HepG2 (cell line): ENCODE data around the gene NME4. TPM values are rescaled to one million over a fixed set of nuclear protein-coding genes. Genes with fewer than 3 reads are reported as not detected.

Experiments used
- CREB1 ChIP-seq, 2 experiments: fragments of 450-650 bp in 1 of 2; IDR thresholded peaks; 2 replicates each; pipeline ENCODE4 v1.6.1; 2016 to 2017; ENCODE audit warnings: control low read depth in 1 of 2, mild to moderate bottlenecking in 1 of 2, missing compliant biosample characterization in 1 of 2, missing genetic modification characterization in 1 of 2
- CREM ChIP-seq, 2 experiments: sonication (generic) in 1 of 2; formaldehyde crosslinking in 1 of 2; IDR thresholded peaks; 2 replicates each; pipeline versions ENCODE4 v1.4.0 to v1.6.1; 2016 to 2020; ENCODE audit warnings: antibody characterized with exemption in 1 of 2, mild to moderate bottlenecking in 1 of 2, missing genetic modification reagents in 1 of 2
- CTCF ChIP-seq: sonication (generic); formaldehyde crosslinking; IDR thresholded peaks from 2 replicates; pipeline ENCODE4 v1.5.0; 2020; ENCODE audit warnings: mild to moderate bottlenecking, missing genetic modification reagents, moderate library complexity
- DRAP1 ChIP-seq: IDR thresholded peaks from 2 replicates; pipeline ENCODE4 v1.6.1; 2016; ENCODE audit warnings: missing genetic modification reagents, missing compliant biosample characterization
- HNRNPK ChIP-seq: fragments of 200-400 bp; formaldehyde crosslinking; IDR thresholded peaks from 2 replicates; pipeline ENCODE4 v1.6.1; 2018; ENCODE audit warnings: low read length, low read depth, moderate library complexity, mild to moderate bottlenecking; ENCODE audit not compliant: poor library complexity, severe bottlenecking
- NCOR1 ChIP-seq: fragments of 200-600 bp; sonication (generic); IDR thresholded peaks from 2 replicates; pipeline ENCODE4 v1.7.0; 2017; ENCODE audit warnings: antibody characterized with exemption, low read length, borderline replicate concordance
- PAXIP1 ChIP-seq: sonication (generic); formaldehyde crosslinking; conservative IDR thresholded peaks from 2 replicates; pipeline ENCODE4 v1.4.0; 2020; ENCODE audit warnings: mild to moderate bottlenecking, missing genetic modification reagents, moderate library complexity
- PHF8 ChIP-seq: sonication (generic); formaldehyde crosslinking; IDR thresholded peaks from 2 replicates; pipeline ENCODE4 v1.5.0; 2020; ENCODE audit warnings: missing genetic modification reagents
- SNAPC4 ChIP-seq: sonication (generic); formaldehyde crosslinking; IDR thresholded peaks from 2 replicates; pipeline ENCODE4 v1.4.0; 2020; ENCODE audit warnings: mild to moderate bottlenecking, missing genetic modification reagents
- SOX13 ChIP-seq, 3 experiments: fragments of 450-650 bp in 1 of 3; sonication (generic) in 1 of 3; formaldehyde crosslinking in 1 of 3; IDR thresholded peaks in 2 of 3; conservative IDR thresholded peaks in 1 of 3; 2 replicates each; pipeline versions ENCODE4 v1.5.0 to v1.6.1; 2016 to 2020; ENCODE audit warnings: antibody characterized with exemption in 1 of 3, mild to moderate bottlenecking in 1 of 3, missing compliant biosample characterization in 1 of 3, missing genetic modification reagents in 1 of 3, moderate library complexity in 1 of 3
- TARDBP ChIP-seq: sonication (generic); formaldehyde crosslinking; IDR thresholded peaks from 2 replicates; pipeline ENCODE4 v1.8.0; 2022; ENCODE audit warnings: mild to moderate bottlenecking, missing genetic modification reagents
- TCF12 ChIP-seq, 2 experiments: fragments of 450-650 bp in 1 of 2; sonication (generic) in 1 of 2; formaldehyde crosslinking in 1 of 2; IDR thresholded peaks; 2 replicates each; pipeline versions ENCODE4 v1.6.1 to v1.8.0; 2017 to 2022; ENCODE audit warnings: antibody characterized with exemption in 1 of 2, mild to moderate bottlenecking in 1 of 2, missing genetic modification reagents in 1 of 2, moderate library complexity in 1 of 2
- ZIK1 ChIP-seq: sonication (generic); formaldehyde crosslinking; IDR thresholded peaks from 2 replicates; pipeline ENCODE4 v1.5.0; 2020; ENCODE audit warnings: mild to moderate bottlenecking, low read depth, missing genetic modification reagents, borderline replicate concordance
- ZMYM2 ChIP-seq: sonication (generic); formaldehyde crosslinking; IDR thresholded peaks from 2 replicates; pipeline ENCODE4 v1.8.0; 2022; ENCODE audit warnings: mild to moderate bottlenecking, missing genetic modification reagents
- ZNF256 ChIP-seq: sonication (generic); formaldehyde crosslinking; conservative IDR thresholded peaks from 2 replicates; pipeline ENCODE4 v1.4.0; 2020; ENCODE audit warnings: missing genetic modification reagents
- polyA plus RNA-seq, 8 experiments: library from polyadenylated mRNA; depleted of rRNA in 3 of 8; stranded (reverse) in 7 of 8; unstranded in 1 of 8; fragments of >200 nt; fragmentation: Illumina TruSeq in 4 of 8; extraction: Trizol in 4 of 8; gene quantifications; 2 replicates each; pipeline versions ENCODE4 v1.2.1 to v1.2.3, GENCODE V29; 2011 to 2016; ENCODE audit warnings: low read depth in 4 of 8, missing spikeins in 1 of 8, mixed read lengths in 1 of 8; ENCODE audit not compliant: insufficient read depth in 1 of 8
- total RNA-seq, 5 experiments: library from RNA; depleted of rRNA; stranded (reverse); fragments of >200 nt; fragmentation: Illumina TruSeq; extraction: Trizol; gene quantifications; 2 replicates each; pipeline ENCODE4 v1.2.3, GENCODE V29; 2016; ENCODE audit warnings: low read depth in 1 of 5

Gene NME4
- total and polyA plus RNA-seq, 2 of the 13 experiments (the other 11 are each of a cell fraction or from before 2014, with no cell fraction given): 121 to 263 TPM

GRCh38 chr16:352547-353403 lies 44.2 kb upstream of the NME4 start, which contains the start of gene AXIN1 (continued):
- TF ChIP-seq ZIK1: no peak
- TF ChIP-seq HNRNPK: no peak
- peak; percentile 57; the same call in 1 of the 2 replicates for TF ChIP-seq CTCF
- TF ChIP-seq CREM (IDR thresholded peaks at IDR 0.05): no peak
- TF ChIP-seq CREM (CRISPR knock-in tag; IDR thresholded peaks at IDR 0.05): no peak
- TF ChIP-seq PHF8 (CRISPR knock-in tag): peak; percentile 79
- no peak for TF ChIP-seq SNAPC4 (CRISPR knock-in tag)
- no peak for TF ChIP-seq NCOR1
- no peak for TF ChIP-seq PAXIP1 (CRISPR knock-in tag)
- TF ChIP-seq DRAP1 (CRISPR knock-in tag): peak; percentile 73
- no peak for TF ChIP-seq SOX13 (IDR thresholded peaks at IDR 0.05)
- TF ChIP-seq SOX13 (CRISPR knock-in tag; conservative IDR thresholded peaks at IDR 0.05 in 1 of 2, IDR thresholded peaks at IDR 0.05 in 1 of 2): no peak
- TF ChIP-seq ZMYM2 (CRISPR knock-in tag): no peak
- TF ChIP-seq CREB1 (IDR thresholded peaks at IDR 0.05): 0 out of 2 replicates have a peak, but pooled peaks have one; percentile 2
- no peak for TF ChIP-seq CREB1 (CRISPR knock-in tag; IDR thresholded peaks at IDR 0.05)
- TF ChIP-seq TCF12 (IDR thresholded peaks at IDR 0.05): no peak
- 0 out of 2 replicates have a peak, but pooled peaks have one; percentile 37 for TF ChIP-seq TCF12 (CRISPR knock-in tag; IDR thresholded peaks at IDR 0.05)
- no peak for TF ChIP-seq ZNF256 (CRISPR knock-in tag)
- TF ChIP-seq TARDBP (CRISPR knock-in tag): no peak
